GM19397 (cell line): ENCODE measurements around the gene AGTRAP.

Experiments
- ATAC-seq: cut with Tn5 transposase; IDR thresholded peaks from one replicate; pipeline ENCODE4 v1.9.1; 2021; ENCODE audit warnings: mild to moderate bottlenecking, moderate library complexity; ENCODE audit not compliant: unreplicated experiment

The AGTRAP gene

GRCh38 chr1:11780380-11781147, 44.6 kb downstream of the AGTRAP start:
- ATAC-seq = no peak

- ATAC-seq = no peak
Measured at GRCh38 chr1:11781297-11781696, 45.4 kb downstream of the AGTRAP start.

GRCh38 chr1:11782127-11782708, 46.3 kb downstream of the AGTRAP start:
- ATAC-seq = no peak

GRCh38 chr1:11783556-11783955, 47.6 kb downstream of the AGTRAP start:
- ATAC-seq = no peak

- no peak for ATAC-seq
Measured at GRCh38 chr1:11784256-11784992, 48.5 kb downstream of the AGTRAP start.

- ATAC-seq = no peak
Measured at GRCh38 chr1:11784993-11785769, 49.2 kb downstream of the AGTRAP start.

GRCh38 chr1:11786168-11786567, 50.2 kb downstream of the AGTRAP start:
- no peak for ATAC-seq

- no peak for ATAC-seq
Measured at GRCh38 chr1:11787251-11787803, 51.4 kb downstream of the AGTRAP start.

GRCh38 chr1:11787804-11788436, 52.0 kb downstream of the AGTRAP start:
- ATAC-seq = no peak

- ATAC-seq = no peak
Measured at GRCh38 chr1:11788549-11789053, 52.7 kb downstream of the AGTRAP start.

GRCh38 chr1:11789126-11790067, 53.5 kb downstream of the AGTRAP start:
- ATAC-seq = no peak

- ATAC-seq = no peak
Measured at GRCh38 chr1:11790101-11790879, 54.4 kb downstream of the AGTRAP start.

- ATAC-seq = no peak
Measured at GRCh38 chr1:11790880-11791715, 55.2 kb downstream of the AGTRAP start.

- no peak for ATAC-seq
Measured at GRCh38 chr1:11792106-11792505, 56.2 kb downstream of the AGTRAP start.

GRCh38 chr1:11793819-11794218, 57.9 kb downstream of the AGTRAP start:
- ATAC-seq = no peak

- ATAC-seq = no peak
Measured at GRCh38 chr1:11794446-11795237, 58.7 kb downstream of the AGTRAP start.
